Lower lobe of right lung (tissue), 2 donors: ENCODE measurements around the gene CCR3. TPM values are rescaled to one million over a fixed set of nuclear protein-coding genes. Genes with fewer than 3 reads are reported as not detected.
A peak's percentile ranks its signal among the peaks of the same experiment; 100 is the strongest.

Experiments used
- ATAC-seq, 2 donors: fragments of 200-7000 bp; cut with Tn5 transposase; one replicate each; pipeline ENCODE4 v1.9.1; 2020 to 2022; ENCODE audit warnings: mild to moderate bottlenecking in 2 of 2, moderate library complexity in 2 of 2
- DNase-seq: peaks from one replicate; pipeline ENCODE4 v3.0.0-alpha.2; 2020
- H3K27ac ChIP-seq: fragments of 200-600 bp; one replicate; pipeline ENCODE4 v1.8.0; 2022
- H3K27me3 ChIP-seq: fragments of 200-600 bp; one replicate; pipeline ENCODE4 v1.8.0; 2022; ENCODE audit warnings: low read depth
- H3K36me3 ChIP-seq: fragments of 200-600 bp; one replicate; pipeline ENCODE4 v1.8.0; 2022; ENCODE audit warnings: mild to moderate bottlenecking
- H3K4me1 ChIP-seq: fragments of 200-600 bp; one replicate; pipeline ENCODE4 v1.8.0; 2022
- H3K4me3 ChIP-seq: fragments of 200-600 bp; one replicate; pipeline ENCODE4 v1.8.0; 2022; ENCODE audit warnings: mild to moderate bottlenecking
- H3K9me3 ChIP-seq: fragments of 200-600 bp; one replicate; pipeline ENCODE4 v1.8.0; 2022
- intact Hi-C: fragments of 100-400 bp; cut with DNase I; formaldehyde crosslinking; loops from one replicate; pipeline ENCODE4 v1.11.0; 2022
- total RNA-seq: library from RNA; stranded (reverse); fragmentation: NEBNext Ultra II Directional; extraction: Animal tissue kit (Norgen Biotek cat#: 25700); gene quantifications from one replicate; pipeline ENCODE4 v1.2.1, GENCODE V29; 2021
- TF ChIP-seq, protein P1 (sequence below): fragments of 200-600 bp; IDR thresholded peaks from one replicate; pipeline ENCODE4 v1.8.0; 2022; ENCODE audit warnings: antibody characterized with exemption, mild to moderate bottlenecking
- donor health status: DM: no; HTN: yes; CAD: no; lungs with severe emphysema.

Gene CCR3
- total RNA-seq, 1 donor from 2014 or later: not detected

DNA sequence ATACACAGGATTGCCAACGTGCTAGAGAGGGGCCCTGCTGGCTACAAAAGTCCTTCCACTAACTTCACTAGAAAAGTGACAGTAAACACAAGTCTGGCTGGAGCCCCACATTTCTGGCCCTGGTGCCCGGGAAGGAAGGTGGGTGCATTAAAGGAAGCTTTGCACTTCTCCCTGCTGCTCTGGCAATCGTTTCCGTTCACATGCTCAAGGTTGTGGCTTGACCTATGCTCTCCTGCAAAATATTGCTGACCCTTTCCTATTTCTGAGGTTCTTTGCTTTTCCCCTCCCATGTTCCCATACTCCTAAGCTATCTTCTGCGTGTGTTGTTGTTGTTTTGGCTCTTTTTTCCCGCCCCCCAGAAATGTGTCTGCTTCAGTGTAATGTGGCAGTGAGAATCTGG lies 9.1 kb upstream of the CCR3 start:
- TF ChIP-seq, protein P1, sequence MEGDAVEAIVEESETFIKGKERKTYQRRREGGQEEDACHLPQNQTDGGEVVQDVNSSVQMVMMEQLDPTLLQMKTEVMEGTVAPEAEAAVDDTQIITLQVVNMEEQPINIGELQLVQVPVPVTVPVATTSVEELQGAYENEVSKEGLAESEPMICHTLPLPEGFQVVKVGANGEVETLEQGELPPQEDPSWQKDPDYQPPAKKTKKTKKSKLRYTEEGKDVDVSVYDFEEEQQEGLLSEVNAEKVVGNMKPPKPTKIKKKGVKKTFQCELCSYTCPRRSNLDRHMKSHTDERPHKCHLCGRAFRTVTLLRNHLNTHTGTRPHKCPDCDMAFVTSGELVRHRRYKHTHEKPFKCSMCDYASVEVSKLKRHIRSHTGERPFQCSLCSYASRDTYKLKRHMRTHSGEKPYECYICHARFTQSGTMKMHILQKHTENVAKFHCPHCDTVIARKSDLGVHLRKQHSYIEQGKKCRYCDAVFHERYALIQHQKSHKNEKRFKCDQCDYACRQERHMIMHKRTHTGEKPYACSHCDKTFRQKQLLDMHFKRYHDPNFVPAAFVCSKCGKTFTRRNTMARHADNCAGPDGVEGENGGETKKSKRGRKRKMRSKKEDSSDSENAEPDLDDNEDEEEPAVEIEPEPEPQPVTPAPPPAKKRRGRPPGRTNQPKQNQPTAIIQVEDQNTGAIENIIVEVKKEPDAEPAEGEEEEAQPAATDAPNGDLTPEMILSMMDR: no peak
- Histone ChIP-seq H3K36me3 (no peaks in the 10 kb centered on the region), H3K27me3 (no peaks in the 10 kb centered on the region), H3K9me3 (no peaks in the 10 kb centered on the region), H3K27ac (no peak overlapping the region), H3K4me3 (no peak overlapping the region), H3K4me1 (peaks cover 7% of the 10 kb centered on the region)
- no peak for ATAC-seq
- DNase-seq: no peak
- intact Hi-C loops: no loop called here

DNA sequence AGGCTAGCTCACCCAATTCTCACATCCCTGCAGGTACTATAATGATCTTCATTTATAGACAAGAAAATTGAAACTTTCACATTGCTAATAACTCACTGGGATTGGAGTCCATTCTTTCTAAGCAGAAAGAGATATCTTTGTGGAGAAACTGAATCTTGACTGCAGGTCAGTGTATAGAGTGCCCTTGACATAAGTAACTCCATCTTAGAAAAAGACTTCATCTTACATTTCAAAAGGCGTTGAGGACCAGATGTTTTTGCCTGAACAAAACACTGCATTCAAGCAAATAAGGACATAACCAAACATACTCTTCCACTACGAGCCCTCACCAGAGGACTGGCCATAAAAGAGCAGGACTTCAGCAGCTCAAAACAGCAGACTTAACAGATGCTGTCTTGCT lies 6.8 kb upstream of the CCR3 start:
- Histone ChIP-seq H3K4me1 (no peaks in the 10 kb centered on the region), H3K36me3 (no peaks in the 10 kb centered on the region), H3K9me3 (no peaks in the 10 kb centered on the region), H3K27me3 (no peaks in the 10 kb centered on the region), H3K27ac (no peak overlapping the region), H3K4me3 (no peak overlapping the region)
- TF ChIP-seq, protein P1: no peak
- intact Hi-C loops: no loop called here
- DNase-seq (no peak), ATAC-seq (no peak)

GRCh38 chr3:46236294-46237054 lies 5.8 kb upstream of the CCR3 start:
- H3K4me1 ChIP-seq: no peaks in the 10 kb centered on the region
- no peaks in the 10 kb centered on the region for H3K27me3 ChIP-seq
- no peaks in the 10 kb centered on the region for H3K36me3 ChIP-seq
- intact Hi-C loops: no loop called here
- TF ChIP-seq, protein P1: no peak
- H3K27ac ChIP-seq: no peak overlapping the region
- DNase-seq (no peak), ATAC-seq (peak in 1 of 2 donors; percentile 25)
- H3K4me3 ChIP-seq: no peak overlapping the region
- H3K9me3 ChIP-seq: no peaks in the 10 kb centered on the region

- intact Hi-C loops: no loop called here
- Histone ChIP-seq H3K27me3 (no peaks in the 10 kb centered on the region), H3K36me3 (no peaks in the 10 kb centered on the region), H3K9me3 (no peaks in the 10 kb centered on the region), H3K4me3 (no peak overlapping the region), H3K27ac (no peak overlapping the region), H3K4me1 (no peaks in the 10 kb centered on the region)
- DNase-seq: no peak
- TF ChIP-seq, protein P1: no peak
- ATAC-seq: no peak
Observed at GRCh38 chr3:46238386-46238785, 3.9 kb upstream of the CCR3 start.

- no peak for ATAC-seq
- no peak overlapping the region for H3K4me3 ChIP-seq
- TF ChIP-seq, protein P1: no peak
- no peaks in the 10 kb centered on the region for H3K36me3 ChIP-seq
- intact Hi-C loops: no loop called here
- no peaks in the 10 kb centered on the region for H3K9me3 ChIP-seq
- no peak overlapping the region for H3K27ac ChIP-seq
- H3K27me3 ChIP-seq: no peaks in the 10 kb centered on the region
- no peaks in the 10 kb centered on the region for H3K4me1 ChIP-seq
- DNase-seq: no peak
Observed at GRCh38 chr3:46239301-46239938, 2.8 kb upstream of the CCR3 start.
